Adipose tissue (tissue), 3 donors: Measurements from ENCODE around the gene ACAN. TPM values are rescaled to one million over a fixed set of nuclear protein-coding genes. Genes with fewer than 3 reads are reported as not detected.

Source experiments
- H3K27ac ChIP-seq: one replicate; pipeline ENCODE4 v1.5.1; 2013; ENCODE audit warnings: low read depth, low read length
- WGBS, 3 donors: extraction: QIAGEN DNeasy Blood & Tissue Kit; methylation state at CpG; one replicate each; pipeline ENCODE4 v1.1.7; 2013; 5-methylcytosine and 5-hydroxymethylcytosine counted together
- polyA plus RNA-seq, 3 donors: library from polyadenylated mRNA; stranded (reverse); fragments of 200-250 nt; gene quantifications; one replicate each; pipeline ENCODE4 v1.2.3, GENCODE V29; 2013
- donor health status: healthy with polysubstance abuse.
- donor health status: Bipolar disorder and iron deficiency.
- donor health status: healthy.

The ACAN gene
- polyA plus RNA-seq, 3 donors: 0.02 to 0.11 (median 0.06) TPM

DNA sequence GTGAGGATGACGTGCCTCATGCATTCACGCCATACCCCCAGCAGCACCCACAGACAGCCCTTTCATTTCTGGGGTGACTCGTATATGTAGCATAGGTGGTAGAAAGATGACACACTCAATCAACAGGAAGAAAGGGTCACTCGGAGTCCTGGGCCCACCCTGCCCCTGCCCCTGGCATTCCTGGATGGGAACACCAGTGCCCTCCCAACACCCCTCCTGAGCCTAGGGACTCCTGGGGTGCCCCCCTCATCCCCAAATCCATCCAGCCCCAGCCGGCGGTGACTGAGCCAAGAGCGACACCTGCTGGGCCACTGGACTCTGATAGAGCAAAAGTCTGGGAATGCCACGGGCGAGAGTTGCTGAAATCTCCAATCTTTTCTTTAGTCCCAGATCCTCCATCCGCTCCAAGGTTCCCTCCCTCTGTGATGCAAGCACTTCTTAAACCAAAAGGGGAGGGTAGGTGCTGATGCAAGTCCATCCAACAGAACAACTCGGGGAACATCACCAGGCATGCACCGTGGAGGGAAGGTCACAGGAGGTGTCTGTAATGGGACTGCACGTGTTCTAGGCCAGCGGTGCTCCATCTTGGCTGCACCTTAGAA, 31.1 kb downstream of the ACAN start:
- WGBS, 3 donors: 36 to 53% (median 42%) methylated on average over 14 of the region's 14 CpGs
- no peak overlapping the region for H3K27ac ChIP-seq

DNA sequence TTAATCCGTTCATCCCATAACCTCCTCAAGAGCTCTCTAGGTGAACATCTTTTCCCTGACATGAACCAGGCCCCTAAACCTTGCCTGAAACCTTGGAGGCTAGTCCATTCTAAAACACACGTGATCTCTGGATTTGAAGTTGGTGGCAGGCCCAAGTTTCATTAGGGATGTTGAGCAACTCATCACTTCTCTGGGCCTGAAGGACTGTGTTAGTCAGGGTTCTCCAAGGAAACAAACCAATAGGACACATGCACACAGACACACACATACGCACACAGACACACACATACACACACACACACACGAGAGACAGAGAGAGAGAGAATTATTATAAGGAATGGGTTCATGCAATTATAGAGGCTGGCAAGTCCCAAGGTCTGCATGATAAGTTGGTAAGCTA, 31.9 kb downstream of the ACAN start:
- no peak overlapping the region for H3K27ac ChIP-seq
- WGBS, 3 donors: 82 to 87% (median 86%) methylated on average over 4 of the region's 4 CpGs

DNA sequence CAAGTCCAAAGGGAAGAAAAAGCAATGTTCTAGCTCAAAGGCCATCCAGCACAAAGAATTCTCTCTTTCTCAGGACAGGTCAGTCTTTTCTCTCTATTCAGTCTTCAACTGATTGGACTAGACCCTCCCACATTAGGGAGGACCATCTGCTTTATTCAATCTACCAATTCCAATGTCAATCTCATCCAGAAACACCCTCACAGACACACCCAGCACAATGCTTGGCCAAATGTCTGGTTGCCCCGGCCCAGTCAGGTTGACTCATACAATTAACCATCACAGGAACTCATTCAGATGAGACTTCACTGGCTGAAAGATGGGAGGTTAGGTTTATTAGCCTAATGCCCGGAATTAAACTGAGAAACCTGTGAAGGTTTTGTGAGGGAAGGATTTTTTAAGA, 32.4 kb downstream of the ACAN start:
- H3K27ac ChIP-seq: no peak overlapping the region
- WGBS, 3 donors: 65 to 82% (median 68%) methylated on average over 2 of the region's 2 CpGs

DNA sequence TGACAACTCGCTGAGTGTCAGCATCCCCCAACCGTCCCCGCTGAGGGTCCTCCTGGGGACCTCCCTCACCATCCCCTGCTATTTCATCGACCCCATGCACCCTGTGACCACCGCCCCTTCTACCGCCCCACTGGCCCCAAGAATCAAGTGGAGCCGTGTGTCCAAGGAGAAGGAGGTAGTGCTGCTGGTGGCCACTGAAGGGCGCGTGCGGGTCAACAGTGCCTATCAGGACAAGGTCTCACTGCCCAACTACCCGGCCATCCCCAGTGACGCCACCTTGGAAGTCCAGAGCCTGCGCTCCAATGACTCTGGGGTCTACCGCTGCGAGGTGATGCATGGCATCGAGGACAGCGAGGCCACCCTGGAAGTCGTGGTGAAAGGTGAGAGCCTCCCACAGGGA, 35.4 kb downstream of the ACAN start:
- WGBS, 3 donors: 75 to 90% (median 90%) methylated on average over 16 to 18 of the region's 18 CpGs
- no peak overlapping the region for H3K27ac ChIP-seq

DNA sequence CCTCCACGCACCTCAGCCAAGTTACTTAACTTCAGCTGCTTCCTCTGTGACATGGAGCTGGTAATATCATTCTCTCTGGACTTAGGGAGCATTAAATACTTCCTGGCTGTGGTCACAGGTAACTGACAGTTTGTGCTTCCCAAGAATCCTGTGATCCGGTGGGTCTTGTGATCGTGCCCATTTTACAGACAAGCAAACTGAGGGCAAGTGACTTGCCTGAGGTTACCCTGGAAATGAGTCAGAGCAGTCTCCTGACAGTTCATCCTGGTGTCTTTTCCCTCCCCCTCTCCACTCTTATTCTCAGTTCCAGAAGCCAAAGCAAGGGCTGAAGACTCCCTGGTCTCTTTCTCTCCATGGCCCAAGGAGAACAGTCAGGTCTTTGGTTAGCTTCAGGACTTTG, 35.9 kb downstream of the ACAN start:
- 52 to 83% (median 76%) methylated on average over 3 of the region's 3 CpGs for WGBS, 3 donors
- no peak overlapping the region for H3K27ac ChIP-seq

DNA sequence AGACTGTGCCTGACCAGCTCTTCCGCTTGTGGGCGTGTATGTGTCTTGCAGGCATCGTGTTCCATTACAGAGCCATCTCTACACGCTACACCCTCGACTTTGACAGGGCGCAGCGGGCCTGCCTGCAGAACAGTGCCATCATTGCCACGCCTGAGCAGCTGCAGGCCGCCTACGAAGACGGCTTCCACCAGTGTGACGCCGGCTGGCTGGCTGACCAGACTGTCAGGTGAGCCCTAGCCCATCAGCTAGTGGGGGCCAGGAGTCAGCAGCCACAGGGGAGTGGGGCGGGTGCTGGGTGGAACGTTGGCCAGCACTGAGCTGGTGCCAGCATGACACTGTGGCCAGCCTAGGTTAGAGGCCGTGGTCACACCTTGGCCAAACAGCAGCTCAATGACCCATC, 36.7 kb downstream of the ACAN start:
- no peak overlapping the region for H3K27ac ChIP-seq
- WGBS, 3 donors: 88 to 91% (median 89%) methylated on average over 16 of the region's 16 CpGs

DNA sequence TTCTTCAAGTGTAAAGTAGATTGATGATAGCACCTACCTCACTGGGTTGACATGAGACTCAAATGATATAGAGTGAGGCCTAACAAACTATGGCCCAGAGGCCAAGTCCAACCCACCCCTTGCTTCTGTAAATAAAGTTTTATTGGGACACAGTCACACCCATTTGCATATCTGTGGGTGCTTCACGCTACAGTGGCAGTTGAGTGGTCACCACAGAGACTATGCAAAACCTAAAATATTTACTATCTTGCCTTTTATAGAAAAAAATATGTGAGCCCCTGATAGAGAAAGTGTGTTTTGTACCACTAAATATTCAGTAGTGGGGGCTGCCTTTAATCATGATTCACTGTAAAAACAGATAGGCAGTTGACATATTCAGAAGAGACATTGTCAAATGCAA, 38.0 kb downstream of the ACAN start:
- no peak overlapping the region for H3K27ac ChIP-seq
- 79 to 83% (median 80%) methylated on average over 1 of the region's 1 CpG for WGBS, 3 donors

DNA sequence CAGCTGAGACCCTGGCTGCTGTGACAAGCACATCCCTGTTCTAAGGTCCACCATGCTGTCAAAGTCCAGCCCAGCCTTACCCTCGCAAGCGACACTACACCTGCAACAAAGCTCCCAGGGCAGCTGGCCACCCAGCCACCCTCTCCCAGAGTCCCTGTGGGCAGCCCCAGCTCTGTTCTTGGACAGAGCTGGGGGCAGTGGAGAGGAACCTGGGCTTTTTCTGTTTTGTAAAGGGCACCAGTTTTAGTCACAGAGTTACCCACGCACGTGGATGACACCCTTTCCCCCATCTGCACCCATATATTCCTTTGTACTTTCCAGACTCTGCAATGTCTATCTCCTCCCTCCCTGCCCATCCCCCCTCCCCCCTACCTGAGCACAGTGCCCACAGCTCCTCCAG, 38.9 kb downstream of the ACAN start:
- no peak overlapping the region for H3K27ac ChIP-seq
- 75 to 92% (median 89%) methylated on average over 4 of the region's 4 CpGs for WGBS, 3 donors

DNA sequence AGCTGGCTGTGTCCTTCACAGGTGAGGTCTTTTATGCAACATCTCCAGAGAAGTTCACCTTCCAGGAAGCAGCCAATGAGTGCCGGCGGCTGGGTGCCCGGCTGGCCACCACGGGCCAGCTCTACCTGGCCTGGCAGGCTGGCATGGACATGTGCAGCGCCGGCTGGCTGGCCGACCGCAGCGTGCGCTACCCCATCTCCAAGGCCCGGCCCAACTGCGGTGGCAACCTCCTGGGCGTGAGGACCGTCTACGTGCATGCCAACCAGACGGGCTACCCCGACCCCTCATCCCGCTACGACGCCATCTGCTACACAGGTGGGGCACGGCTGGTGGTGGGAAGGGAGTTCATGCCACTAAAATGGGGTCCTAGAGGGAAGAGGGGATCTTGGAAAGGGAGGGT, 40.1 kb downstream of the ACAN start:
- H3K27ac ChIP-seq: no peak overlapping the region
- 89 to 95% (median 91%) methylated on average over 21 of the region's 21 CpGs for WGBS, 3 donors

DNA sequence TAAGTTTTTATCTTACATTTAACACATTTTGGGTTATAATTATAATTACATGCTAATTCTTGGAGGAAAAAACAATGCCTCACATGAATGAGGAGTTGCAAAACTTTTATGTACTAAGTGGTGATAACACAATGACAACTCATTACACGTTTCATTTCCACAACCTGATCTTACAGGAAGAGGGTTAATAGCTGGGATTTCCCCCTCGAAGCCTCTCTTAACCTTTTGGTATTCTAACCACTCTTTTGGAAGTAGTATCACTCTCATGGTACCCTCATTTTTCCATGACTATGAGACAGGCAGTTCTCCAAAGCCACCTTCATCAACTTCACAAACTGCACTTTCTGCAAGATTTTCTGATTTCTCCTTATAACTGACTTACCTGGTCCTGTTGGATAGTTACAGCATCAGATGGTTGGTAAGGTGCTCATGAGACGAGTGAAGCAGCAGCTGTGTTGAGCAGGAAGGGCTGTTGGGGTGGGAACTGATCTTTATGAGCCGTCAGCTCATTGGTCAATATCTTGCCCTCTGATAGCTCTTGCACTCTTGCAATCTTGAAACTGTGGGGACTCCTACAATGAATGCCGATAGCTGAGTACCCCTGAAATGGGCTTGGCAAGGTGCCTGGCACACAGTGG, 41.6 kb downstream of the ACAN start:
- 41 to 49% (median 44%) methylated on average over 5 of the region's 5 CpGs for WGBS, 3 donors

DNA sequence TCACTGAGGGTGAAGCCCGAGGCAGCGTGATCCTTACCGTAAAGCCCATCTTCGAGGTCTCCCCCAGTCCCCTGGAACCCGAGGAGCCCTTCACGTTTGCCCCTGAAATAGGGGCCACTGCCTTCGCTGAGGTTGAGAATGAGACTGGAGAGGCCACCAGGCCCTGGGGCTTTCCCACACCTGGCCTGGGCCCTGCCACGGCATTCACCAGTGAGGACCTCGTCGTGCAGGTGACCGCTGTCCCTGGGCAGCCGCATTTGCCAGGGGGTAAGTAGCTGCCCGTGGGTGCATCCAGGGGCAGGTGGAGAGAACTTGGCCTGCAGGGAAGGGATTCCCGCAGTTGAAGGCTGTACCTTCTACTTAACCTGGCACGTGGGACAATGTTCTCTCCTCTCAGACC, 42.4 kb downstream of the ACAN start:
- H3K27ac ChIP-seq: no peak overlapping the region
- WGBS, 3 donors: 82 to 91% (median 91%) methylated on average over 15 of the region's 15 CpGs

More for the DNA sequence above, 41.6 kb downstream of the ACAN start:
- H3K27ac ChIP-seq: no peak overlapping the region

DNA sequence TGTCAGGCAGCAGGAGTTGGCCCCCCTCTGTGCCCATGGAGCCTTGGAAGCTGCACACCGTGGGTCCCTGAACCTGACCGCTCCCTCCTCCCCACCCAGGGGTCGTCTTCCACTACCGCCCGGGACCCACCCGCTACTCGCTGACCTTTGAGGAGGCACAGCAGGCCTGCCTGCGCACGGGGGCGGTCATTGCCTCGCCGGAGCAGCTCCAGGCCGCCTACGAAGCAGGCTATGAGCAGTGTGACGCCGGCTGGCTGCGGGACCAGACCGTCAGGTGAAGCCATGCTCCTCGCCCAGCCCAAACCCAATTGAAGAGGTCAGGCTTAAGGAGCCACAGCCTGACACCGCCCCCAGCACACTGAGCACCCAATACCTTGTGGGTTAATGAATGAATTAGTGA, 43.9 kb downstream of the ACAN start:
- 74 to 85% (median 83%) methylated on average over 20 of the region's 20 CpGs for WGBS, 3 donors
- H3K27ac ChIP-seq: no peak overlapping the region

DNA sequence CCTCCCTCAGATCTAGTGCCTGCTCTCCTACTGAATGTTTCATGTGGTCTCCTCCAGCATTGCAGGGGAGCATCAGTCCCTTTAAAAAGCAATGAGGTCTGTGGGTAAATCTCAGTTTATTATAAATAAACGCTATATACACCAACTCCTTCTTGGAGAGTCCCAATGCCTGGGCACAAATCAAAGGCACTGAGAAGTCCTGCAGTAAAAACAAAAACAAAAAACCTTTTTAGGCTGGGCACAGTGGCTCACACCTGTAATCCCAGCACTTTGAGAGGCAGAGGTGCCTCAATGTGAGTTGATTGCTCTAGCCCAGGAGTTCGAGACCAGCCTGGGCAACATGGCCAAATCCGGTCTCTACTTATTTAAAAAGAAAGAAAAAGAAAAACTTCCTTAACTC, 45.0 kb downstream of the ACAN start:
- 77 to 91% (median 84%) methylated on average over 3 of the region's 3 CpGs for WGBS, 3 donors
- H3K27ac ChIP-seq: no peak overlapping the region

DNA sequence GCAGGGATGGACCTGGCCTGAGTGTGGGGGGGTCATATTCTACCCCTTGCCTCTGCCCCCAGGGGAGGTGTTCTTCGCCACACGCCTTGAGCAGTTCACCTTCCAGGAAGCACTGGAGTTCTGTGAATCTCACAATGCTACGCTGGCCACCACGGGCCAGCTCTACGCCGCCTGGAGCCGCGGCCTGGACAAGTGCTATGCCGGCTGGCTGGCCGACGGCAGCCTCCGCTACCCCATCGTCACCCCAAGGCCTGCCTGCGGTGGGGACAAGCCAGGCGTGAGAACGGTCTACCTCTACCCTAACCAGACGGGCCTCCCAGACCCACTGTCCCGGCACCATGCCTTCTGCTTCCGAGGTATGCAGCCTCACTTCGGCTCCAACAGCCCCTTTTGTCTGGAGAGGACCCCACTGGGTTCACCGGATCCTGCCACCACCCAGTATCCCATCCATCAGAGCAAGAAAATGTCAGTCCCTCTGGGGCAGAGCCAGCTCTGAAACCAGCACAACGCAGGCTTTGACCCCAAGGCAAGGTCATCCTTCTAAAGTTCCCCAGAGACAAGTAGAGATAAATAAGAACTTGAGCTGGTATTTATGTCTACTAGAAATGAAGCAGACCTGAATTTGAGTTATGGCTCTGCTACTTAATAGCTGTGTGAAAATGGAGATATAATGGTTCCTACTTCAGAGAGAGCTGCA, 46.3 kb downstream of the ACAN start:
- H3K27ac ChIP-seq: no peak overlapping the region
- 74 to 82% (median 79%) methylated on average over 19 to 22 of the region's 22 CpGs for WGBS, 3 donors

DNA sequence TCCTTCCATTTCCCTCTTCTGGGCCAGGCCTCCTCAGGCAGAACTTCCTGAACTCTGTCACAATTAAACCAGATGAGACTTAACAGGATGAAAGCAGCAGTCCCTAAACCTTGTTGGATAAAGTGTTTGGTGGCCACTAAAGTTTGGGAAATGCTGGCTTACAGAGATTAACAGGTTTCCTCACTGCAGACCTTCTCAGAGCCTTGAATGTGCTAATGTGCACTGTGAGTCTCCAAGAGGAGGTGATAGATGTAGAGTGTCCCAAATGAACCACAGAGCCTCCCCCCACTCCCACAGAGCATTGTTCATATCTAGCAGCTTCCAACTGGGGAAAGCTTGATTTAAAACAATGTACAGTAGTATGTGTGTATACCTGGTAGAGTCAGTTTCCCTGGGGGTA, 49.2 kb downstream of the ACAN start:
- H3K27ac ChIP-seq: no peak overlapping the region

DNA sequence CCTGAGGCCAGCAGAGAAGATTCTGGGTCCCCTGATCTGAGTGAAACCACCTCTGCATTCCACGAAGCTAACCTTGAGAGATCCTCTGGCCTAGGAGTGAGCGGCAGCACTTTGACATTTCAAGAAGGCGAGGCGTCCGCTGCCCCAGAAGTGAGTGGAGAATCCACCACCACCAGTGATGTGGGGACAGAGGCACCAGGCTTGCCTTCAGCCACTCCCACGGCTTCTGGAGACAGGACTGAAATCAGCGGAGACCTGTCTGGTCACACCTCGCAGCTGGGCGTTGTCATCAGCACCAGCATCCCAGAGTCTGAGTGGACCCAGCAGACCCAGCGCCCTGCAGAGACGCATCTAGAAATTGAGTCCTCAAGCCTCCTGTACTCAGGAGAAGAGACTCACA, 55.7 kb downstream of the ACAN start:
- WGBS, 3 donors: 87 to 92% (median 88%) methylated on average over 11 of the region's 11 CpGs
- H3K27ac ChIP-seq: no peak overlapping the region

DNA sequence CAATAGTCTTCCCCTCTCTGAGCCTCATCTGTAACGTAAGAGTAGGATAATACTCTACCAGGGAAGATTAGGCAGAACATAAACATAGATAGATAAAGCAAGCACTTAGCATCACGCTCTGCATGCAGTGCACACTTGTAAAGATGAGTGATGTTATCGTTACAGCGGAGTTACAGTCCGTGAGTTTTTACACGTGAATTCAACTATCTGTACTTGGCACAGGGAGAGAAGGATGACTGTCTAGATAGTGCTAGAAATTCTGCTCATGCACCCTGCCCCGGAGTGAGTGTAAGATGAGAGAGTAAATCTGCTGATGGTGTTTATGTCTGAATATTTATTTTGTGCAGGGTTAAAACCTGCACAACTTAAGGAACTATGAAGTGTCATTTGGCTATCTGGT, 56.3 kb downstream of the ACAN start:
- 51 to 59% (median 57%) methylated on average over 7 of the region's 7 CpGs for WGBS, 3 donors
- H3K27ac ChIP-seq: no peak overlapping the region

DNA sequence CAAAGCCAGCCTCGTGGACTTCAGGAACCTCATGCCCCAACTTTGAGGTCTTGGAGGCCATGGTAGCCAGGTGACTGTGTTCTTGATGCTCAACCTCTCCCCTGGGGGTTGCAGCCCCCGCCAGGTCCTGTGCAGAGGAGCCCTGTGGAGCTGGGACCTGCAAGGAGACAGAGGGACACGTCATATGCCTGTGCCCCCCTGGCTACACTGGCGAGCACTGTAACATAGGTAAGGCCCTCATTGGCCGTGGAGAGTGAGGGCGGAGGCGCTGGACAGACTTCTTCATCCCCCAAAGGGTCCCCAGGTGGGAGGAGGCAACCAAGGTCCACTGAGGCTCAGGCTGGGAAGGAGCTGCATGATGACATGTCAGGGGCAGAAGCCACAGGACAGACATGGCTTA, 57.0 kb downstream of the ACAN start:
- 68 to 82% (median 76%) methylated on average over 7 of the region's 7 CpGs for WGBS, 3 donors

DNA sequence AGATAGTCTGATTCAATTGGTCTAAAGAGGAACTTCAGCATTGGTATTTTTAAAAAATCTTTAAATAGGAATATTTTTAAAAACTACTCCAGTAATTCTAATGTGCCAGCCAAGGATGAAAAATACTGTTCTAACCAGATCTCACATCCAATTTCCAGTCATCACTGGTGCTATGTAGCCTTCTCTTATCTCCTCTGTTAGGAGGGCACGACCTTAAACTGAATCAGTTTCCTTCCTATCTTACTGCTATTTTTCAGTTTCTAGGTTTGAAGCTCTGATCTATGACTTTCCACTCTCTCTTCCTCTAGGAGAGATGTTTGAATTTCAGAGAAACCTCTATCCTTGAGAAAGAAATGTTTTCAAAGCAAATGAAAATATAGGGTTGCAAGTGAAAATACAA, 60.2 kb downstream of the ACAN start:
- WGBS, 3 donors: 43 to 60% (median 55%) methylated on average over 1 of the region's 1 CpG
- H3K27ac ChIP-seq: no peak overlapping the region

More for the DNA sequence above, 57.0 kb downstream of the ACAN start:
- H3K27ac ChIP-seq: no peak overlapping the region
